CD8-positive, alpha-beta memory T cell (primary cell): ENCODE results near the gene SSH2. TPM values are rescaled to one million over a fixed set of nuclear protein-coding genes. Genes with fewer than 3 reads are reported as not detected.

ENCODE experiments used
- CTCF ChIA-PET: fragments of 350-600 bp; sonication (Branson Sonifier 250); formaldehyde crosslinking; loops from one replicate; lab custom pipeline; 2021; ENCODE audit warnings: antibody characterized with exemption; lab: Charles Lee
- POLR2A ChIA-PET: fragments of 350-600 bp; sonication (Branson Sonifier 250); formaldehyde crosslinking; loops from one replicate; lab custom pipeline; 2021; ENCODE audit warnings: antibody characterized with exemption; lab: Charles Lee
- DNase-seq, 5 donors: peaks; one replicate each; pipeline versions ENCODE4 v3.0.0 to v3.0.0-alpha.2; 2020 to 2022; ENCODE audit warnings: mixed read lengths in 1 of 5
- H3K27ac ChIP-seq: one replicate; pipeline ENCODE4 v1.7.0; 2013; ENCODE audit warnings: low read depth, mild to moderate bottlenecking, low read length, moderate library complexity
- H3K27me3 ChIP-seq: 2 replicates; pipeline ENCODE4 v1.7.0; 2013; ENCODE audit warnings: low read length, mild to moderate bottlenecking; ENCODE audit not compliant: insufficient read depth, poor library complexity, severe bottlenecking
- H3K36me3 ChIP-seq: 2 replicates; pipeline ENCODE4 v1.7.0; 2013; ENCODE audit warnings: mild to moderate bottlenecking, low read length, moderate library complexity; ENCODE audit not compliant: insufficient read depth
- H3K4me1 ChIP-seq: 2 replicates; pipeline ENCODE4 v1.7.0; 2013; ENCODE audit warnings: mild to moderate bottlenecking, low read length, moderate library complexity; ENCODE audit not compliant: insufficient read depth
- H3K4me3 ChIP-seq: 2 replicates; pipeline ENCODE4 v1.7.0; 2013; ENCODE audit warnings: mild to moderate bottlenecking, low read length
- H3K9me3 ChIP-seq: 2 replicates; pipeline ENCODE4 v1.7.0; 2013; ENCODE audit warnings: mild to moderate bottlenecking, low read length
- H3K27ac Mint-ChIP-seq, 8 donors: one replicate each; pipeline ENCODE4 v1.8.0; 2020 to 2021; ENCODE audit warnings: mixed read lengths in 8 of 8, mild to moderate bottlenecking in 6 of 8, inconsistent platforms in 3 of 8, moderate library complexity in 3 of 8
- H3K27me3 Mint-ChIP-seq, 2 donors: one replicate each; pipeline ENCODE4 v1.8.0; 2020 to 2021; ENCODE audit warnings: mixed read lengths in 2 of 2, mild to moderate bottlenecking in 1 of 2, moderate library complexity in 1 of 2
- H3K36me3 Mint-ChIP-seq, 3 donors: one replicate each; pipeline ENCODE4 v1.8.0; 2020 to 2021; ENCODE audit warnings: mixed read lengths in 3 of 3, inconsistent platforms in 1 of 3, mild to moderate bottlenecking in 1 of 3
- H3K4me1 Mint-ChIP-seq, 3 donors: one replicate each; pipeline ENCODE4 v1.8.0; 2020 to 2021; ENCODE audit warnings: mixed read lengths in 3 of 3, inconsistent platforms in 1 of 3, mild to moderate bottlenecking in 1 of 3
- H3K4me3 Mint-ChIP-seq, 7 donors: one replicate each; pipeline ENCODE4 v1.8.0; 2020 to 2021; ENCODE audit warnings: mixed read lengths in 7 of 7, mild to moderate bottlenecking in 6 of 7, moderate library complexity in 4 of 7, inconsistent platforms in 2 of 7
- H3K9me3 Mint-ChIP-seq, 5 donors: one replicate each; pipeline ENCODE4 v1.8.0; 2020 to 2022; ENCODE audit warnings: mixed read lengths in 5 of 5, mild to moderate bottlenecking in 3 of 5, moderate library complexity in 2 of 5, inconsistent platforms in 1 of 5
- polyA plus RNA-seq: library from polyadenylated mRNA; unstranded; fragments of 300-500 nt; fragmentation: Illumina TruSeq; gene quantifications from one replicate; pipeline ENCODE4 v1.2.3, GENCODE V29; 2021
- total RNA-seq, 2 experiments: library from RNA; stranded (reverse); gene quantifications; one replicate each; pipeline ENCODE4 v1.2.3, GENCODE V29; 2021

The SSH2 gene
- total and polyA plus RNA-seq, 3 experiments from 2014 or later = 28.1 to 35.9 (median 32.1) TPM

GRCh38 chr17:29715680-29716079, 214.3 kb downstream of the SSH2 start:
- no peaks in the 10 kb centered on the region for H3K36me3 ChIP-seq
- Mint-ChIP-seq H3K4me3 (no peak overlapping the region), H3K4me1 (peaks cover 69 to 94% (median 86%) of the 10 kb centered on the region in 3 donors), H3K9me3 (no peaks in the 10 kb centered on the region), H3K27ac (peak overlapping the region in 6 of 8 donors; percentile 31 to 90 (median 58)), H3K36me3 (peaks cover 0 to 44% (median 10%) of the 10 kb centered on the region in 3 donors), H3K27me3 (peaks cover 0 to 1% of the 10 kb centered on the region in 2 donors)
- CTCF ChIA-PET = no interaction called here
- H3K4me1 ChIP-seq = peaks cover 34% of the 10 kb centered on the region
- no peak for DNase-seq
- H3K27me3 ChIP-seq = no peaks in the 10 kb centered on the region
- POLR2A ChIA-PET = no interaction called here
- no peaks in the 10 kb centered on the region for H3K9me3 ChIP-seq
- H3K27ac ChIP-seq = no peak overlapping the region
- H3K4me3 ChIP-seq = no peak overlapping the region

- DNase-seq = no peak
- peaks cover 74 to 95% (median 86%) of the 10 kb centered on the region in 3 donors for H3K4me1 Mint-ChIP-seq
- Histone ChIP-seq H3K9me3 (no peaks in the 10 kb centered on the region), H3K27ac (no peak overlapping the region), H3K4me3 (no peak overlapping the region), H3K36me3 (no peaks in the 10 kb centered on the region), H3K27me3 (no peaks in the 10 kb centered on the region), H3K4me1 (peaks cover 33% of the 10 kb centered on the region)
- H3K27me3 Mint-ChIP-seq = peaks cover 0 to 1% of the 10 kb centered on the region in 2 donors
- no peaks in the 10 kb centered on the region for H3K9me3 Mint-ChIP-seq
- H3K4me3 Mint-ChIP-seq = no peak overlapping the region
- peak overlapping the region in 6 of 8 donors; percentile 4 to 90 (median 29) for H3K27ac Mint-ChIP-seq
- ChIA-PET CTCF (interaction anchor here (1.4 kb wide), 1 partner anchor 96 kb away, joined by 3 read pairs; no protein-coding TSS in a partner anchor), POLR2A (no interaction called here)
- H3K36me3 Mint-ChIP-seq = peaks cover 0 to 43% (median 10%) of the 10 kb centered on the region in 3 donors
Measured at GRCh38 chr17:29714146-29714545, 215.9 kb downstream of the SSH2 start.

- Mint-ChIP-seq H3K9me3 (no peaks in the 10 kb centered on the region), H3K27ac (peak overlapping the region; percentile 58 to 90 (median 85)), H3K4me1 (peaks cover 71 to 95% (median 84%) of the 10 kb centered on the region in 3 donors), H3K36me3 (peaks cover 0 to 38% (median 10%) of the 10 kb centered on the region in 3 donors), H3K27me3 (peaks cover 0 to 1% of the 10 kb centered on the region in 2 donors), H3K4me3 (peak overlapping the region in 2 of 7 donors; percentile 20 to 24)
- POLR2A ChIA-PET = interaction anchor here (1.2 kb wide), 1 partner anchor 9 kb away, joined by 4 read pairs; no protein-coding TSS in a partner anchor
- Histone ChIP-seq H3K9me3 (no peaks in the 10 kb centered on the region), H3K27me3 (no peaks in the 10 kb centered on the region), H3K36me3 (no peaks in the 10 kb centered on the region), H3K4me3 (no peak overlapping the region), H3K27ac (no peak overlapping the region), H3K4me1 (peaks cover 28% of the 10 kb centered on the region)
- DNase-seq = no peak
- CTCF ChIA-PET = interaction anchor here (1.4 kb wide), 1 partner anchor 96 kb away, joined by 3 read pairs; no protein-coding TSS in a partner anchor
Measured at GRCh38 chr17:29713626-29714025, 216.4 kb downstream of the SSH2 start.

- Histone ChIP-seq H3K9me3 (no peaks in the 10 kb centered on the region), H3K4me3 (no peak overlapping the region), H3K27me3 (no peaks in the 10 kb centered on the region), H3K4me1 (peaks cover 38% of the 10 kb centered on the region), H3K27ac (no peak overlapping the region), H3K36me3 (no peaks in the 10 kb centered on the region)
- no peak for DNase-seq
- peak overlapping the region in 5 of 8 donors; percentile 34 to 90 (median 72) for H3K27ac Mint-ChIP-seq
- POLR2A ChIA-PET = interaction anchor here (0.6 to 1.5 kb wide), 2 partner anchors 10 to 67 kb away, joined by 4 to 7 read pairs; no protein-coding TSS in a partner anchor
- H3K4me3 Mint-ChIP-seq = no peak overlapping the region
- CTCF ChIA-PET = interaction anchor here (0.9 to 1.2 kb wide), 2 partner anchors 12 kb away, joined by 3 read pairs; no protein-coding TSS in a partner anchor
- H3K9me3 Mint-ChIP-seq = no peaks in the 10 kb centered on the region
- H3K4me1 Mint-ChIP-seq = peaks cover 68 to 92% (median 80%) of the 10 kb centered on the region in 3 donors
- H3K27me3 Mint-ChIP-seq = peaks cover 0 to 1% of the 10 kb centered on the region in 2 donors
- peaks cover 0 to 28% (median 10%) of the 10 kb centered on the region in 3 donors for H3K36me3 Mint-ChIP-seq
Measured at GRCh38 chr17:29711588-29712385, 218.2 kb downstream of the SSH2 start.

- Histone ChIP-seq H3K4me1 (peaks cover 39% of the 10 kb centered on the region), H3K9me3 (no peaks in the 10 kb centered on the region), H3K36me3 (no peaks in the 10 kb centered on the region), H3K27ac (no peak overlapping the region), H3K27me3 (no peaks in the 10 kb centered on the region), H3K4me3 (no peak overlapping the region)
- Mint-ChIP-seq H3K4me1 (peaks cover 66 to 92% (median 80%) of the 10 kb centered on the region in 3 donors), H3K36me3 (peaks cover 0 to 23% (median 8%) of the 10 kb centered on the region in 3 donors), H3K27me3 (peaks cover 0 to 1% of the 10 kb centered on the region in 2 donors), H3K4me3 (peak overlapping the region in 1 of 7 donors; percentile 52), H3K27ac (peak overlapping the region; percentile 17 to 91 (median 74)), H3K9me3 (no peaks in the 10 kb centered on the region)
- CTCF ChIA-PET = interaction anchor here (1.5 kb wide), 1 partner anchor 12 kb away, joined by 3 read pairs; no protein-coding TSS in a partner anchor
- DNase-seq = no peak
- POLR2A ChIA-PET = interaction anchor here (1.5 kb wide), 1 partner anchor 11 kb away, joined by 4 read pairs; no protein-coding TSS in a partner anchor
Measured at GRCh38 chr17:29710891-29711418, 219.1 kb downstream of the SSH2 start.

GRCh38 chr17:29710520-29710884, 219.5 kb downstream of the SSH2 start:
- H3K36me3 Mint-ChIP-seq = peaks cover 0 to 21% (median 8%) of the 10 kb centered on the region in 3 donors
- no peaks in the 10 kb centered on the region for H3K27me3 ChIP-seq
- H3K36me3 ChIP-seq = no peaks in the 10 kb centered on the region
- peaks cover 64 to 92% (median 79%) of the 10 kb centered on the region in 3 donors for H3K4me1 Mint-ChIP-seq
- H3K4me1 ChIP-seq = peaks cover 41% of the 10 kb centered on the region
- H3K4me3 ChIP-seq = no peak overlapping the region
- ChIA-PET CTCF (interaction anchor here (1.5 kb wide), 1 partner anchor 12 kb away, joined by 3 read pairs; no protein-coding TSS in a partner anchor), POLR2A (interaction anchor here (1.5 kb wide), 1 partner anchor 11 kb away, joined by 4 read pairs; no protein-coding TSS in a partner anchor)
- peak overlapping the region in 2 of 7 donors; percentile 38 to 52 for H3K4me3 Mint-ChIP-seq
- no peak overlapping the region for H3K27ac ChIP-seq
- no peaks in the 10 kb centered on the region for H3K9me3 ChIP-seq
- H3K27me3 Mint-ChIP-seq = peaks cover 0 to 1% of the 10 kb centered on the region in 2 donors
- peak overlapping the region; percentile 6 to 79 (median 51) for H3K27ac Mint-ChIP-seq
- no peaks in the 10 kb centered on the region for H3K9me3 Mint-ChIP-seq
- no peak for DNase-seq

GRCh38 chr17:29709866-29710519, 220.0 kb downstream of the SSH2 start:
- Mint-ChIP-seq H3K27ac (peak overlapping the region; percentile 14 to 82 (median 60)), H3K4me3 (peak overlapping the region in 2 of 7 donors; percentile 38 to 52), H3K27me3 (peaks cover 0 to 1% of the 10 kb centered on the region in 2 donors), H3K4me1 (peaks cover 66 to 92% (median 81%) of the 10 kb centered on the region in 3 donors), H3K36me3 (peaks cover 0 to 21% (median 8%) of the 10 kb centered on the region in 3 donors), H3K9me3 (no peaks in the 10 kb centered on the region)
- Histone ChIP-seq H3K9me3 (no peaks in the 10 kb centered on the region), H3K4me1 (peaks cover 46% of the 10 kb centered on the region), H3K36me3 (no peaks in the 10 kb centered on the region), H3K27ac (no peak overlapping the region), H3K4me3 (no peak overlapping the region), H3K27me3 (no peaks in the 10 kb centered on the region)
- POLR2A ChIA-PET = no interaction called here
- CTCF ChIA-PET = interaction anchor here (1.5 kb wide), 1 partner anchor 13 kb away, joined by 3 read pairs; no protein-coding TSS in a partner anchor
- no peak for DNase-seq
